HG03565 (cell line): Measurements from ENCODE around the gene ABCA9.
"Not testable (repeated sequence)": the region's sequence is repeated elsewhere in the genome, so short reads cannot be mapped to it uniquely, and the experiment has no call there.

Source experiments
- ATAC-seq: cut with Tn5 transposase; IDR thresholded peaks from one replicate; pipeline ENCODE4 v1.9.1; 2021; ENCODE audit warnings: mild to moderate bottlenecking, moderate library complexity; ENCODE audit not compliant: unreplicated experiment

The ABCA9 gene

DNA sequence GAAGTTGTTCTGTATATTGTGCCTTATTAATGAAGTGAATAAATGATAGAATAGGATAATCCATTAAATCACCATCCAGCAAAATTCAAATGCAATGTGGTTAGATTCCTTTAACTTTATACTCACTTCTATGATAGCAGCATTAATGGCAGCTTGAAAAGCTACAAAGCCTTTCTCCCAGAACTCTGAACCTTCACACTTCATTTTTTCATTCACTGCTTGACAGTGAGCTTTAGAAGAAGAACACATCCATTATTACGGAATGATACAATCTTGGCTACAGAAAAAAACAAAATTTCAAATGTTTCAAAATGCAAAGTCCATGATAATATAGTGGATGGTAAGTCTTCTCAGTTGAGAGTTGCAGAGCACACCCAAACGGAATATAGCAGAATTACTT lies 16.4 kb downstream of the ABCA9 start:
- ATAC-seq, result no peak

DNA sequence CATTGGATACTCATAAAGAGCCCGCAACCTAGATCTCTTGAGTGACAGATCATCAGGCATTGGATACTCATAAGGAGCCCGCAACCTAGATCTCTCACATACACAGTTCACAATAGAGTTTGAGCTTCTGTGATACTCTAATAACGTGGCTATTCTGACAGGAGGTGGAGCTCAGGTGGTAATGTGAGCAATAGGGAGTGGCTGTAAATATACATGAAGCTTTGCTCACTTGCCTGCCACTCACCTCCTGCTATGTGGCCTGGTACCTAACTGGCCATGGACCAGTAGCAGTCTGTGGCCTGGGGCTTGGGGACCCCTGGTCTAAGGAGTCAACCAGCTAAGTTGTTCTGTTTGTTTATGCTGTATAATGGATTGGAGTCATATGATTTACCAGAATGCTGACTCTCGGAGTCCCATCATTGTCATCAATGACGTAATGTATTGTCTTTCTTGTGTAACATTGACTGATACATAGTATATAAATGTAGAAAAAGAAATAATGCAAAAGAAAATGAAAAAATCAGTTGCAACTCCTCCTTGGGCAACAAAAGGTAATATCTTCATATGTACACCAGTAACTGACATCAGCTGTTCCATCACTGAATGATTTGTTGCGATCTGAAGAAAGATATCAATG lies 17.5 kb downstream of the ABCA9 start:
- ATAC-seq, result no peak

DNA sequence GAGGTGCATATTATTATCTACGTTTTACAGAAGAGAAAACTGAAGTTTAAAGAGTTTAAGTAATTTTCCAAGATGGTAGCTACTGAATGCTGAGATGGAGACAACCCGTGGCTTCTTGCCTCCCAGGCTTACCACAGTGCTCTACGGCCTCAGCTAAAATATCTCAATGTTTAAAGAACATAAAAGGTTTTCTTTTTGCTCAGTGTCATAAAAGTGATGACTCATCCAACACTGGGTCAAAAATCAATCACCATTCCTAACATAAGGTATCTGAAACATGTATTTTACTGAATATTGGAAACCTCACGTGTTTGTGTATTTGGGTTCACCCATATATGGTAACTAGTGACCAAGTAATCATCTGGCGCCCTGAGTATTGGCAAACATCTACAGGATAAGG lies 18.4 kb downstream of the ABCA9 start:
- no peak for ATAC-seq

DNA sequence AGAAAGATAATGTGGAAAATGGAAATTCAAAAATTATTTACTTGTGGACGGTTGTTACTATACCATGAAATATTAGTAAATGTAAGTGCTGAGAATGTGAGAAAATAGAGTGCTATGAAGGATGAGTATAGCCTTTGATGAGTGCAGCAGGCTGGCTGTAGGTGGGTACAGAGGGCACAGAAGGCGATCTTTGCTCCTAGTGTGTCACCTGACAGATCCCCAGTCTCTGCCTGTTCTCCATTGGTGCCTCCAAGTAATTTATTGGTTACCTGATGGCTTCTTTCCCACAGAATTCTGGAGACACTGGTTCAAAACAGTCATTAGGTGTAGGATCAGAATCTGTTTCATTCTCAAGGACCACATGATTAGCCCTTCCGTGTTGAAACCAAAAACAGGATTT lies 28.9 kb downstream of the ABCA9 start:
- no peak for ATAC-seq

DNA sequence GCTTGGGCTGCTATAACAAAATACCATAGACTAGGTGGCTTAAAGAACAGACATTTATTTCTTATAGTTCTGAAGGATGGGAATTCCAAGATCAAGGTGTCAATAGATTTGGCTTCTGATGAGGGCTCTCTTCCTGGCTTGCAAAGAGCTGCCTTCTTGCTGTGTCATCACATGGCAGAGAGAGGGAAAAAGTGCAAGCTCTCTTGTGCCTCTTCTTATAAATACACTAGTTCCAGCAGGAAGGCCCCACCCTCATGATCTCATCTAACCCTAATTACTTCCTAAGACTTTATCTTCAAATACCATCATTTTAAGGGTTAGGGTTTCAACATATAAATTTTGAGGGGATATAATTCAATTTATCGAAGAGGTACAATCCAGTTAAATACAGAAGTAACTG lies 30.6 kb downstream of the ABCA9 start:
- no peak for ATAC-seq

DNA sequence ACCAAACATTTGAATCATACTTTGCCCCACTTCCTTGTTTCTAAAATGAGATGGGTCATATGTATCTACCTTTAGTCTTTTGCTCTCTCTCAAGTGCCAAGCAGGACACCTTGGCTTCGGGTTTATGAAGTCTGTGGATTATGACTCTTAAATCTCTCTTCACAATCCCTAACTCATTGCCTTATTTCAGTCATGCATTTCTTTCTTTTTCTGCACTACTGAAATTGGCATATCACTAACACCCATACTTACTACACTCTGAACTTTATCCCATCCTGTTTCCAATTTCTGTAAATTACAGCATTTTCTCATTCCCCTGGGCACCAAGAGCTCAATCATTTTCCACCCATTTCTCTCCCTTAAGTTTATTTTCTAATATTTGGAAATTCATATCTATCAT lies 42.0 kb downstream of the ABCA9 start:
- no peak for ATAC-seq

DNA sequence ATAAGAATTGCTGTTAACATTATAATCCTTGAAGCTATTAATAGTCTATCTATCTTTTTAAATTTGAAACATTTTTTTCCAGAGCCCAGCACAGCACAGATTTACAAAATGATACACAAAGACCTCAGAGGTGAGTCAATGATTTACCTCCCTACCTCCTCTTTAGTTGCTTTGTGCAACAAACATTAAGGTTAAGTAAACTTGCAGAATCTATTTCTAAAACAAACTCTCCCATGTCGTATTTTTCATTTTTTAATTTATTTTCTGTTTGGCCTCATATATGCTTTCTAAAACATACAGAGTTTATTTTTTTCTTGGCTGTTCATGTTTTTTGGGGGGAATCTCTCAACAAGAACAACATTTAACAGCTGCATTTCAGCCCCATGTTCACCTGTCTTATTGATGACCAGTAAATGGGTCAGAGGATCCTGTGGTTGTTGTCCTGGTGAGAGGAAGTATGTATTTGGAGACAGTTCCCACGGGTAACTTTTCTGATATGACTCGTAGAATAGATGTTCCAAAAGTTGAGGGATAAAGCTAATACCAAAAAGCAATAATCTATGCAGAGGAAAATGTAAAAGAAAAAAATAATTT lies 42.6 kb downstream of the ABCA9 start:
- no peak for ATAC-seq

DNA sequence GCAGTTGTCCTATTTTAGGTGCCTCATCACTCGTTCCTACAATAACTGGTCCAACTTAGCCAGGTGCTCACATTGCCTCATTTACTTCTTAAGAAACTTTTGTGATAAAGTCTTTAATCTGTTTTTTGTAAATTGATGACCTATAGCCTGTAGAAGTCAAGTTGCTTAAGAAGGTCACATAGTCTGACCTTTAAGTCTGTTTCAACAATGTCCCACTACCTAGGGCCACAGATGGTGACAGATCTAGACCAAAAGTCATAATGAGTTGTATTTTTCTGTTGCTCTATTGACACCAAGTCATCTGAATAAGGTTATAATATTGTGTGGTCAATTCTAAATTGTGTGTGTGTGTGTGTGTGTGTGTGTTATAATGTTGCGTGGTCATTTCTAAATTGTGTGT lies 45.1 kb downstream of the ABCA9 start:
- ATAC-seq, result no peak

DNA sequence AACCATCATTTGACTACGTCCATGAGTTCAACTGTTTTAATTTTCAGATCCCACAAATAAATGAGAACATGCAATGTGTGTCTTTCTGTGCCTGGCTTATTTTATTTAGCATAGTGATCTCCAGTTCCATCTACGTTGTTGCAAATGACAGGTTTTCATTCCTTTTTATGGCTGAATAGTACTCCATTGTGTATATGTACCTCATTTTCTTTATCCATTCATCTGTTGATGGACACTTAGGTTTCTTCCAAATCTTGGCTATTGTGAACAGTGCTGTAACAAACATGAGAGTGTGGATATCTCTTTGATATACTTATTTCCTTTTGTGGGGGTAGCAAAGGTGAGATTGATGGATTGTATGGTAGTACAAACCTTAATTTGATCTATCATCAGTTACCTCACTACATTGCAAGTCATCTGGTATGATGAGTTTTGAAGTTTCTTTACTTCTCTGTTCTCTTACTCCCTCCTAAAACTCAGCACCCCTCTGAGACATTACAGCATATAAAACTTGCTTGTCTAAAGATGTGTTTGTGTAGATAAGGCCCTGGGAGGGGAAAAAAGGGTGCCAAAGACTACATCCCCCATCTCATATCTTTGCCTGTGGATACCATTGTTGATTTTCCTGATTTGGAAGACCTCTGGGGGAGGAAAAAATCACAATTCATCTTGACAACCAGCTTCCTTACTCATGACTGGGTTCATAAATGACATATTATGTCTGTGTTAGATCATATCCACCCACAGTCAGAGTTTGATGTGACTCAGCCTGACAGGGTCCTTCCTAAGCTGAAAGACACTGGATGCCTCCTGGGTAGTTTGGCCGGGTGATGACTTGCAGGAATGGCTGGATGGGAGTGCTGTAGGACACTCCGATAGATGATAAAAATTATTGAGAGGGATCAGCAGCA lies 47.6 kb downstream of the ABCA9 start:
- no peak for ATAC-seq

DNA sequence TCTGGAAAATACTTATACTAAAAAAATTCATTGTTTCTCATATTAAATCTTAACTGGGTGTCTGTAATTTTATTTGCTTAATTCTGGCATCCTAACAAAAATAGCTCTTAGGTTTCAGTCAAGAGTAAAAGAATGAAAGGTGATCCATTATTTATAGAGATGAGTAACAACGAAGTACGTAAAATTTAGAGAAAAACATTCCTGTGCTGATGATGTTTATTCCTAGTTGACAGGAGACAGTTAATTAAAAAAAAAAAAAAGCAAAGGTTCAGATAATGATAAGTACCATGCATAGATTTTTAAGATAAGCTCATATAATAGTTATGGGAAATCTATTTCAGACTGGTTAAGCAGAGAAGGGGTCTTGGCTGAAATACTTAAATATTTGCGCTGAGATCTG lies 50.8 kb downstream of the ABCA9 start:
- ATAC-seq, result no peak

DNA sequence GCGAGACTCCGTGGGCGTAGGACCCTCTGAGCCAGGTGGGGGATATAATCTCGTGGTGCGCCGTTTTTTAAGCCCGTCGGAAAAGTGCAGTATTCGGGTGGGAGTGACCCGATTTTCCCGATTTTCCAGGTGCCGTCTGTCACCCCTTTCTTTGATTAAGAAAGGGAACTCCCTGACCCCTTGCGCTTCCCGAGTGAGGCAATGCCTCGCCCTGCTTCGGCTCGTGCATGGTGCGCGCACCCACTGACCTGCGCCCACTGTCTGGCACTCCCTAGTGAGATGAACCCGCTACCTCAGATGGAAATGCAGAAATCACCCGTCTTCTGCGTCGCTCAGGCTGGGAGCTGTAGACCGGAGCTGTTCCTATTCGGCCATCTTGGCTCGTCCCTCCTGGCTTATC lies 56.0 kb downstream of the ABCA9 start:
- not testable (repeated sequence) for ATAC-seq

DNA sequence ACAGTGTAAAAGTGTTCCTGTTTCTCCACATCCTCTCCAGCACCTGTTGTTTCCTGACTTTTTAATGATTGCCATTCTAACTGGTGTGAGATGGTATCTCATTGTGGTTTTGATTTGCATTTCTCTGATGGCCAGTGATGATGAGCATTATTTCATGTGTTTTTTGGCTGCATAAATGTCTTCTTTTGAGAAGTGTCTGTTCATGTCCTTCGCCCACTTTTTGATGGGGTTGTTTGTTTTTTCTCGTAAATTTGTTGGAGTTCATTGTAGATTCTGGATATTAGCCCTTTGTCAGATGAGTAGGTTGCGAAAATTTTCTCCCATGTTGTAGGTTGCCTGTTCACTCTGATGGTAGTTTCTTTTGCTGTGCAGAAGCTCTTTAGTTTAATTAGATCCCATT lies 61.0 kb downstream of the ABCA9 start:
- not testable (repeated sequence) for ATAC-seq

DNA sequence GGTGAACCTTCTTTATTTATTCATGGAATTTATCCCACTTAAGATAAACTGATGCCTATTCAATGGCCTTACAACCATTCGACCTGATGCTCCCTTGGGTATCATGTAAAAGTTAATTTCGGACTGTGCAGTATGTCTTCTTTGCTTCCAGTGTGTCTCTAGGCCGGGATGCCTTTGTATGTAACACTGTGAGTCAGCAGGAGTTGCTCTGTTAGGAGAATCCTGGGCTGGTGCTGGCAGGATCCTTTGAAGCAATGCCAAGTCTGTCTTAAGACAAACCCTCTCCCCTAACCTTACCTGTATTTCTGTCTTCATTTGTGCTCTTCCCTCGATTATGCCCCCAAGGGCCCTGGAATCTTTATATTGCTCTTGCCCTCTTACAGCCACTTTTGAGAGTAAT lies 67.6 kb downstream of the ABCA9 start:
- no peak for ATAC-seq

DNA sequence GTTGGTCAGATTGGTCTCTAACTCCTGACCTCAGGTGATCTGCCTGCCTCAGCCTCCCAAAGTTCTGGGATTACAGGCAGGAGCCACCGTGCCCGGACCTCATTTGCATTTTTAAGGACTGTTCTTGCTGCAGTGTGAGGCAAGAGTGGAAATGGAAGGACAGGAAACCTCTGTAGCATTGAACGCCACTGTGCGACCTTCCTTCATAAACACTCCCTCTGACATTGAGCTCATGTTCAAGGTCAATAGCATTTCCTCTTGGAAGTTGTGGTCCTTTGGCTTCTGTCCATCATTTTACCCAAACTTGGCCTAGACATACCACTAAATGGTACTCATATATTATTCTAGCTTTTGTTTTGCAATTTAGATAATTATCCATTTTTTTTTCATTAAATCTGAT lies 72.8 kb downstream of the ABCA9 start:
- ATAC-seq, result no peak

DNA sequence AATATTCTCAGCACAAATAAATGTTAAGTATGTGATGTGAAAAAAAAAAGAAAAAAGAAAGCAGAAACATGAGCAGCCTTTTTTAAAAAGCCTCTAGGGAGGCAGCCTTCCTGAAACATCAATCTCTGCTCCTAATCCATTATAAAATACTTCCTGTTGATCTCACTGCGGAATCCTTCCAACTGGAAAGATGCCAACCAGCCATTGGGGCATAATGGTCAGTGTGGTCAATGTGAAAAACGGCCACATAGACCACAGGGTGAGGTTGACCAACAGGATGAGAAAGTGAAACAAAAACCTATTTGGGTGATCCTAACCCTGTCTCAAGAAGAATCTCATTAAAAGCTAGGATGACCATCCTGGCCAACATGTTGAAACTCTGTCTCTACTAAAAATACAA lies 79.4 kb downstream of the ABCA9 start:
- no peak for ATAC-seq

DNA sequence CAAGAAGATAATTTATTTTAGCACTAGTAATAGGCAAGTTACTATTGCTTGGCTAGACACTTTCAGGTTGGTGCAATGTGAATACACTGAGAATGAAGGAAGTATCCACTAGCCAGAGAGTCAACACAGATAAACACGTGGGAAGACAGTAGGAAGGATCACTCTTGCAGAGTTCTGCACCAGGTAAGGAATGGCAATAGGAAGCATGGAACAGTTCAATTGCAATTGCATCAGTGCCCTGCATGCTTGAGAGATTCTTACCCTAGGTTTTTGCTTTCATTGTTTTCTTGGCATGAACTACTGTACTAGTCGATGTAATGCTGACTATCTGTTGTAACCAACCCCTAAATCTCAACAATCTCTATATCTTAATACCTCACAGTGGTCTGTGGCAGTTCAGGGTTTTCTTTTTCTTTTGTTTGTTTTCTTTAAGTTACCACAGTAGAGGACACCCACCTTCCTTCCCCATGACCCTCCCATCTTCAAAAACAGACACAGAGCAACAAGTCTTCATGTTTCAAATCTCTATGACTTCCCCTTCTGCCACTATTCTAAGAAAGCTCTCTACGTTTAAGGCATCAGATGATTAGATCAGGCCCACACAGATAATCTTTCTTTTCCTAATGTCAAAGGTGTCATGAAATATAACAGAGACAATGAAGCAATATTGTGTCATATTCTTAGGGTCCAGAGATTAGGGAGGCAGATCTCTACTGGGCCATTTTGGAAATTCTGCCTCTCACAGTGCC lies 87.5 kb downstream of the ABCA9 start:
- ATAC-seq, result no peak

DNA sequence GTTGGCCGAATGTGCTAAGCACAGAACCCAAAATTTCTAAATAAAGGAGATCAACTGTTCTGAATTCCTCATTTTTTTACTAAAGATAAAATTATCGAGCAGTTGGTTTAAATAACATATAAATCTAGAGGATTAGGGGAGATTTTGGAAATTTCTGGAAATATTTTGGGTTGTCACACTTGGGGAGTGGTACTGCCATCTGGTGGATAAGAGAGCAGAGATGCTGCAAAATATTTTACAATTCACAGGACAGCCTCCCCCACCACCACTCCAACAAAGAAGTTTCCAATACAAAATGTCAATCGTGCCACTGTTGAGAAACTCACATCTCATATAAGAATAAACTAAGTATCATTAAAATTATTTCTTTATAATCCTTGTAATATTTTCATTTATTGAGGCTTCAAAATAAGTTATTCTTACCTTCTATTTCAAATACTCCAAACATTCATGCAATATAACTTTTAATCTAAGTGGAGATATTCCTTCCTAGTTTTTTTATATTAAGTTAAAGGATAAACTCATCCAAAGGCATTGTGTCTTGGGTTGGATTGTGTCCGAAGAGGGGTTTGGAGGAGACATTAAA lies 88.5 kb downstream of the ABCA9 start:
- ATAC-seq, result no peak

DNA sequence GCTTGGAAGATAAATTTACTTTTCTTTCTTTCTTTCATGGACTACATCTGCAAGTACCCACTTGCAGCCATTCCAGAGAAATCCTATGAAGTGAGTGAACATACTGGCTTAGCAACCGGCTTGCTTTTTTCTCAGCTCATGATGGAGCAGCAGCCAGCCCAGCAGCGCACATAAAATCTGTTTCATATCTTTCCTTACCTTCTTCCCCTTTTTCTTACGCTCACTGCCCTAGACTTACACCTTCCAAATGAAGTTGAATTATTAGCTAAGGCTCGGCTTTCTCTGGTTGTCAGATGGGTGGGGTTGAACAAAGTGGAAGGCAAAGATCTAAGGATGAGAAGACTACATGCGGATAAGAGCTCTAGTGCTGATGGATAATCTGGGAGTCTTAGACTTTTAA lies 91.6 kb downstream of the ABCA9 start:
- ATAC-seq, result no peak

DNA sequence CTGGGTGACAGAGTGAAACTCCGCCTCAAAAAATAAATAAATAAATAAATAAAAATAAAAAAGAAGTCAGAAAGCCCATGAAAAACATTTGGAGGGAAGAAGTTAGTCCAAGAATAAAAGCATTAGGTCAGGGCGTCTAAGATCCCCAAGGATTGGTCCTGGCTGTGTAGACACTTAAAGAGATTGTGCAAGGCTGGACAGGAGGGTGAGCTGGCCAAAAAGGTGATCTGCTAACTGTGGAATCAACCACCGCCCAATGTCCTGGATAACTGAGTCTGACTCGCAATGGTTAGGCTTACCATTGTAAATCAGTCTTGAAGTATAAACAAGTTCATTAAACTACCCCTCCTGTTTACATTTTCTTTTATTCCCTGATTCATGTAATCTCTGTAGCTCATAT lies 96.8 kb downstream of the ABCA9 start:
- ATAC-seq, result no peak

DNA sequence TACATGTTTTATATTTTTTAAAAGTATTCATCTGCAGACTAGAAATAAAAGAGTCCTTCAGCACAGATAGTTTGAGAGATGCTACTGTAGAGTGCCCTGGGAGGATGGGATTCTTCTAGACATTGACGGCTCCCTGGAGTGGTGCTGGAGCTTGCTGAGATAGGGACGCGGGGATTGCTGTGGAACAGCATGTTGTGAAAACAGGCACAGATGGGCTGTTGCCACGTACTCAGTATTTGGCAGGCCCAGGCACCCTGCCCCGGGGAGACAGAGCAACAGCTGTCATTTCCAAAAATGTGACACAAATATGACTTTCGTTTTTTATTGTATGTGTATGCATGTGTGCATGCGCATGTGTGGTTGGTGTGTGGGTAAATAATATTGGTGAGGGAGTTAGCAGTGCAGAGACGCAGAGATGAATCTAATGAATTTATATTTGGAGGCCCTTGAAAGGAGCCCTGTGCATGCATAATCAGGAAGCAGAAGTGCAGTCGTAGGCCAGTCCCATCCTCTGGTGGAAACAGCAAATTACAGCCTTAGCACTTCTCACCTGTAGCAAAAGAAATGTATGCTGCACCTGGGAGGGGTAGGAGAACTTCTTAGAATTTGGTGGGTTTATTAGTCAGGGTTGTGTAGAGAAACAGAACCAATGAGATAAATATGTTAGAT lies 99.4 kb downstream of the ABCA9 start:
- ATAC-seq, result no peak

DNA sequence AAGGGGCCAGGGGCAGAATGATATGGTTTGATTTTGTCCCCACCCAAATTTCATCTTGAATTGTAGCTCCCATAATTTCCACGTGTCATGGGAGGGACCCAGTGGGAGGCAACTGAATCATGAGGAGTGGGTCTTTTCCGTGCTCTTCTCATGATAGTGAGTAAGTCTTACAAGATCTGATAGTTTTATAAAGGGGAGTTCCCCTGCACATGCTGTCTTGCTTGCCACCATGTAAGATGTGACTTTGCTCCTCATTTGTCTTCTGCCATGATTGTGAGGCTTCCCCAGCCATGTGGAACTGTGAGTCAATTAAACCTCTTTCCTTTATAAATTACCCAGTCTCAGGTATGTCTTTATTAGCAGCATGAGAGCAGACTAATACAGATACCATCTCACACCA lies 101.6 kb downstream of the ABCA9 start:
- not testable (repeated sequence) for ATAC-seq
